ENCODE results near the gene CD59. TPM values are rescaled to one million over a fixed set of nuclear protein-coding genes. Genes with fewer than 3 reads are reported as not detected.

The CD59 gene, protein sequence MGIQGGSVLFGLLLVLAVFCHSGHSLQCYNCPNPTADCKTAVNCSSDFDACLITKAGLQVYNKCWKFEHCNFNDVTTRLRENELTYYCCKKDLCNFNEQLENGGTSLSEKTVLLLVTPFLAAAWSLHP
- polyA plus RNA-seq, result 100 to 1,000 TPM; 328 to 334 TPM

GRCh38 chr11:33736148-33736812 is at the start of gene CD59:
Gene CD59, minus strand, starts transcription at chr11:33736423. Its CDS starts 13,978 bp downstream, at chr11:33722445.
- H3K4me1 ChIP-seq (ENCODE audit: control insufficient read depth in 2 of 2, insufficient read depth in 2 of 2, low read length in 1 of 2), result peaks cover 5% of the 10 kb centered on the region in 2 donors
- H3K4me3 ChIP-seq (ENCODE audit: low read depth in 1 of 2, low read length in 2 of 2), result peak within 1 kb of the TSS; percentile 69 to 95
- H3K36me3 ChIP-seq (ENCODE audit: control insufficient read depth in 2 of 2, insufficient read depth in 2 of 2, low read length in 1 of 2), result no peaks in the 10 kb centered on the region
- H3K27me3 ChIP-seq (ENCODE audit: control insufficient read depth in 1 of 2, insufficient read depth in 2 of 2, low read length in 2 of 2), result no peaks in the 10 kb centered on the region
- WGBS, 2 donors, result 1% methylated on average over 36 to 48 of the region's 48 CpGs
- H3K9me3 ChIP-seq (ENCODE audit: control insufficient read depth in 2 of 2, insufficient read depth in 1 of 2, low read depth in 1 of 2, low read length in 1 of 2), result no peaks in the 10 kb centered on the region
- H3K27ac ChIP-seq (ENCODE audit: low read depth in 2 of 2, low read length in 1 of 2), result peak within 1 kb of the TSS; percentile 85 to 96

DNA sequence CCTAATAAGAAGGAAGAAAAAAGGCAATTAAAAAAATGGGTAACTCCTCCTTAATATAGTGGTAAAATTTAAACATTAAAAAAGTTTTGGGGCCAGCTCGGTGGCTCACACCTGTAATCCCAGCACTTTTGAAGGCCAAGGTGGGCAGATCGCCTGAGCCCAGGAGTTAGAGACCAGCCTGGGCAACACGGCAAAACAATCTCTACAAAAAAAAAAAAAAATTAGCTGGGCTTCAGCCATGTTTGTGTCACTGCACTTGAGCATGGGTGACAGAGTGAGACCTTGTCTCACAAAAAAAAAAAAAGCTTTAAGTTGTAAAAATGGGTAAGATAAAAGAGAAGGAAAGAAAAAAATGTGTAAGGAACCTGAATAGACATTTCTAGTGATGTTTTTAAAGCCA is 49.4 kb upstream of the CD59 start:
- Histone ChIP-seq H3K27me3 (ENCODE audit: control insufficient read depth in 1 of 2, insufficient read depth in 2 of 2, low read length in 2 of 2) (peaks cover 0 to 3% of the 10 kb centered on the region in 2 donors), H3K4me1 (ENCODE audit: control insufficient read depth in 2 of 2, insufficient read depth in 2 of 2, low read length in 1 of 2) (no peaks in the 10 kb centered on the region), H3K27ac (ENCODE audit: low read depth in 2 of 2, low read length in 1 of 2) (no peak overlapping the region), H3K36me3 (ENCODE audit: control insufficient read depth in 2 of 2, insufficient read depth in 2 of 2, low read length in 1 of 2) (no peaks in the 10 kb centered on the region), H3K9me3 (ENCODE audit: control insufficient read depth in 2 of 2, insufficient read depth in 1 of 2, low read depth in 1 of 2, low read length in 1 of 2) (no peaks in the 10 kb centered on the region), H3K4me3 (ENCODE audit: low read depth in 1 of 2, low read length in 2 of 2) (no peak overlapping the region)
- WGBS, 2 donors, result 68 to 78% methylated on average over 3 of the region's 3 CpGs

GRCh38 chr11:33779849-33780528 is 43.8 kb upstream of the CD59 start:
- Histone ChIP-seq H3K36me3 (ENCODE audit: control insufficient read depth in 2 of 2, insufficient read depth in 2 of 2, low read length in 1 of 2) (no peaks in the 10 kb centered on the region), H3K27ac (ENCODE audit: low read depth in 2 of 2, low read length in 1 of 2) (no peak overlapping the region), H3K9me3 (ENCODE audit: control insufficient read depth in 2 of 2, insufficient read depth in 1 of 2, low read depth in 1 of 2, low read length in 1 of 2) (no peaks in the 10 kb centered on the region), H3K4me1 (ENCODE audit: control insufficient read depth in 2 of 2, insufficient read depth in 2 of 2, low read length in 1 of 2) (peaks cover 0 to 3% of the 10 kb centered on the region in 2 donors), H3K4me3 (ENCODE audit: low read depth in 1 of 2, low read length in 2 of 2) (no peak overlapping the region), H3K27me3 (ENCODE audit: control insufficient read depth in 1 of 2, insufficient read depth in 2 of 2, low read length in 2 of 2) (no peaks in the 10 kb centered on the region)
- 75 to 76% methylated on average over 7 of the region's 7 CpGs for WGBS, 2 donors

DNA sequence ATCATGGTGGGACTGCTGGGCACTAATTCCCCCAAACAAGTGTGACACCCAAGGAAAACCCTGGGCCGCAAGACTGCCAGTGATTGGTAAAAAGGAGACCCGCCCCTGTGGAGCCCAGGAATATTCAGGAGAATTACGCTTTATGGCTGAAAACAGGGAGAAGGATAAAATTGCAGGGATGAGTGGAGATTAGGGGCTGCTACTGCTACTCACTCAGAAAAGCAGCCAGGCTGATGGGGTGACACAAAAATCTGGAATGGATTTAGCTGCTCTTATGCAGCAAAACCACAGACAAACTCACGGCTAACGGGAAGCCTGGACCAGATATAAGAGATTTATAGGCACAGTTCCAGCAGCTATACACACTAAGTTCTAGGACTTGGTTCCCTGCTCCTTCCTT is 42.5 kb upstream of the CD59 start:
- H3K36me3 ChIP-seq (ENCODE audit: control insufficient read depth in 2 of 2, insufficient read depth in 2 of 2, low read length in 1 of 2), result no peaks in the 10 kb centered on the region
- no peaks in the 10 kb centered on the region for H3K9me3 ChIP-seq (ENCODE audit: control insufficient read depth in 2 of 2, insufficient read depth in 1 of 2, low read depth in 1 of 2, low read length in 1 of 2)
- H3K27ac ChIP-seq (ENCODE audit: low read depth in 2 of 2, low read length in 1 of 2), result no peak overlapping the region
- no peak overlapping the region for H3K4me3 ChIP-seq (ENCODE audit: low read depth in 1 of 2, low read length in 2 of 2)
- H3K27me3 ChIP-seq (ENCODE audit: control insufficient read depth in 1 of 2, insufficient read depth in 2 of 2, low read length in 2 of 2), result no peaks in the 10 kb centered on the region
- 53 to 77% methylated on average over 5 of the region's 5 CpGs for WGBS, 2 donors
- peaks cover 0 to 3% of the 10 kb centered on the region in 2 donors for H3K4me1 ChIP-seq (ENCODE audit: control insufficient read depth in 2 of 2, insufficient read depth in 2 of 2, low read length in 1 of 2)

GRCh38 chr11:33777906-33778305 is 41.7 kb upstream of the CD59 start:
- H3K27ac ChIP-seq (ENCODE audit: low read depth in 2 of 2, low read length in 1 of 2), result no peak overlapping the region
- H3K9me3 ChIP-seq (ENCODE audit: control insufficient read depth in 2 of 2, insufficient read depth in 1 of 2, low read depth in 1 of 2, low read length in 1 of 2), result no peaks in the 10 kb centered on the region
- H3K4me1 ChIP-seq (ENCODE audit: control insufficient read depth in 2 of 2, insufficient read depth in 2 of 2, low read length in 1 of 2), result peaks cover 3% of the 10 kb centered on the region in 2 donors
- H3K4me3 ChIP-seq (ENCODE audit: low read depth in 1 of 2, low read length in 2 of 2), result no peak overlapping the region
- 79 to 82% methylated on average over 9 of the region's 9 CpGs for WGBS, 2 donors
- H3K27me3 ChIP-seq (ENCODE audit: control insufficient read depth in 1 of 2, insufficient read depth in 2 of 2, low read length in 2 of 2), result no peaks in the 10 kb centered on the region
- no peaks in the 10 kb centered on the region for H3K36me3 ChIP-seq (ENCODE audit: control insufficient read depth in 2 of 2, insufficient read depth in 2 of 2, low read length in 1 of 2)

GRCh38 chr11:33775832-33776470 is 39.7 kb upstream of the CD59 start:
- H3K27ac ChIP-seq (ENCODE audit: low read depth in 2 of 2, low read length in 1 of 2), result no peak overlapping the region
- no peaks in the 10 kb centered on the region for H3K36me3 ChIP-seq (ENCODE audit: control insufficient read depth in 2 of 2, insufficient read depth in 2 of 2, low read length in 1 of 2)
- H3K4me1 ChIP-seq (ENCODE audit: control insufficient read depth in 2 of 2, insufficient read depth in 2 of 2, low read length in 1 of 2), result peaks cover 3 to 6% of the 10 kb centered on the region in 2 donors
- 15 to 32% methylated on average over 1 of the region's 1 CpG for WGBS, 2 donors
- H3K4me3 ChIP-seq (ENCODE audit: low read depth in 1 of 2, low read length in 2 of 2), result no peak overlapping the region
- H3K9me3 ChIP-seq (ENCODE audit: control insufficient read depth in 2 of 2, insufficient read depth in 1 of 2, low read depth in 1 of 2, low read length in 1 of 2), result no peaks in the 10 kb centered on the region
- H3K27me3 ChIP-seq (ENCODE audit: control insufficient read depth in 1 of 2, insufficient read depth in 2 of 2, low read length in 2 of 2), result no peaks in the 10 kb centered on the region

GRCh38 chr11:33775467-33775807 is 39.2 kb upstream of the CD59 start:
- Histone ChIP-seq H3K27me3 (ENCODE audit: control insufficient read depth in 1 of 2, insufficient read depth in 2 of 2, low read length in 2 of 2) (no peaks in the 10 kb centered on the region), H3K36me3 (ENCODE audit: control insufficient read depth in 2 of 2, insufficient read depth in 2 of 2, low read length in 1 of 2) (peaks cover 0 to under 1% of the 10 kb centered on the region in 2 donors), H3K4me3 (ENCODE audit: low read depth in 1 of 2, low read length in 2 of 2) (no peak overlapping the region), H3K4me1 (ENCODE audit: control insufficient read depth in 2 of 2, insufficient read depth in 2 of 2, low read length in 1 of 2) (peaks cover 3 to 6% of the 10 kb centered on the region in 2 donors), H3K27ac (ENCODE audit: low read depth in 2 of 2, low read length in 1 of 2) (no peak overlapping the region), H3K9me3 (ENCODE audit: control insufficient read depth in 2 of 2, insufficient read depth in 1 of 2, low read depth in 1 of 2, low read length in 1 of 2) (no peaks in the 10 kb centered on the region)
- 73 to 82% methylated on average over 7 of the region's 7 CpGs for WGBS, 2 donors

DNA sequence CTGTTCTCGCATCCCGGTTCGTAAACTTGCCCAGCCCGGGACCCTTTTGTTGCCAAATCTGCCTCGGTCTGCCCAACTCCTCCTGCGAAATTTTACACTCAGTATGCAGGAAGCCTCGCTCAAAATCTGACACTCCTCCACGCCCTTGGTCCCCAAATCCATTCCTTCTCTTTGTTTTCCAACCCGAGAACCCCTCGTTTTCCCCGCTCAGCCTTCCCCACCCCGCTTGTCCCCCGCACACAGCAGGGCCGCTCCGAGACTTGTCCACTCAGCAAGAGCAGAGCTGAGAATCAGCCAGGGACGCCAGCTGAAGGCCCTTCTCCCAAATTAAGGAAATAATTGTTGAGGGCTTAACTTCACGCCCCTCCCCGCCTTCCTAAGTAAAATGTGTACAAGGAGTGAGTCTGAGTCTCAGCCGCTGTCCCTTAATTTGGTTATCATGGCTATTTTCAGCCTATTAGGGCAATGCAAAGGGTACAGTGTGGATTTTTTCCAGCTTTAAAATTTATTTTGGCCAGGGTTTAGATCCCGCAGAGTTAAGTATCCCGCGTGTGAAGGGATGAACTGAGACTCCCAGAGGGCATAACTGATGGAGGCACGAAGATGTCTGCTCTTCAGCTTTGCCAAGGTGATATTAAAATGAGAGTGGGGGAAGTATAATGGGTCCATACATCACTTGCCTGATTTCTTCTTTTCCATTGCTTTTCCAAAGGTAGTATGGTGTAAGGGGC is 38.7 kb upstream of the CD59 start:
- Histone ChIP-seq H3K36me3 (ENCODE audit: control insufficient read depth in 2 of 2, insufficient read depth in 2 of 2, low read length in 1 of 2) (peaks cover 0 to 3% of the 10 kb centered on the region in 2 donors), H3K27me3 (ENCODE audit: control insufficient read depth in 1 of 2, insufficient read depth in 2 of 2, low read length in 2 of 2) (no peaks in the 10 kb centered on the region), H3K9me3 (ENCODE audit: control insufficient read depth in 2 of 2, insufficient read depth in 1 of 2, low read depth in 1 of 2, low read length in 1 of 2) (no peaks in the 10 kb centered on the region), H3K4me1 (ENCODE audit: control insufficient read depth in 2 of 2, insufficient read depth in 2 of 2, low read length in 1 of 2) (peaks cover 3 to 6% of the 10 kb centered on the region in 2 donors), H3K27ac (ENCODE audit: low read depth in 2 of 2, low read length in 1 of 2) (peak overlapping the region; percentile 73 to 82), H3K4me3 (ENCODE audit: low read depth in 1 of 2, low read length in 2 of 2) (peak overlapping the region; percentile 54 to 91)
- 3% methylated on average over 23 of the region's 23 CpGs for WGBS, 2 donors
